ENCODE results near the gene IRF5. TPM values are rescaled to one million over a fixed set of nuclear protein-coding genes. Genes with fewer than 3 reads are reported as not detected.

Gene IRF5
- total and polyA plus RNA-seq, 10 donors: 26.2 to 56.3 (median 42.2) TPM

DNA sequence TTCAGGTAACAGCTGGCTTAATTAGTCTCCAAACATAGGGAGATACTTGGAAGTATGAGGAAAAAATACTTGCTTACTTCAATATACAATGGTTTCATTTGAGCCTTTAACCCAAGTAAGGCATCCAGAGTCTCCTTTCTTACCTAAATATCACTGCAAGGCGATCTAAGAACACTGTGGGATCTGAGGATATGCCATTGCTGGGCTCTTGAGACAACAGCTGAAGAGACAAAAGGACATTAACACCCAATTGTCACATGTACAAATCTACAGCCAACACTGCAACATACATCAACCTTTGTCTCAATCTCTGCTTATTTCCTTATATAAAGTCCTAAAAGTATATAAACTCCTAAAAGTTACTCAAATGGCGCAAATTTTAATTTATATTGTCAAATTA lies 44.4 kb downstream of the IRF5 start:
- no peak for DNase-seq
- Histone ChIP-seq H3K27ac (no peak overlapping the region), H3K9me3 (no peaks in the 10 kb centered on the region), H3K4me1 (no peaks in the 10 kb centered on the region), H3K27me3 (replicated peaks in 1 of 7) (no peaks in the 10 kb centered on the region), H3K4me3 (no peak overlapping the region), H3K36me3 (peaks cover 0 to 100% (median 84%) of the 10 kb centered on the region in 6 donors)
- WGBS, 5 donors: 94 to 99% (median 96%) methylated on average over 2 of the region's 2 CpGs
- intact Hi-C loops (cut with DNase I; ENCODE audit: low total_unique reads): no loop called here
- no peak for TF ChIP-seq CTCF (IDR thresholded peaks at IDR 0.05 in 8 of 11, conservative IDR thresholded peaks at IDR 0.05 in 3 of 11)

DNA sequence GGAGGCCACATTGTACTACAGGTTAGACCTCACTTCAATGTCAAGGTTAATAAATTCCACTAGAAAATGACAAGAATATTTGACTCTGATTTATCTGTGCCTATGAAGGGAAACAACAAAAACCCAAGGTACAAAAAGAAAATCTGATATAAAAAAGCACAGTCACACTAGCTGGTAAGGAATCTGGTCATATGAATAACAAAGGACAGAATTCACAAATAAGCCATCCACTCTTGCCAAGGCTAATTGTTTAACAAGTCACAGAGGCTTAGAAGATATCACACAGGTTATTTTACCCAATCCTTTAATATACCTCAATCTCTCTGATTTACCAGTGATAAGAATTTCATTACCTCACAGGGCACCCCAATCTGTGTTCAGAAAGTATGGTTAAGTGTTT lies 47.9 kb downstream of the IRF5 start:
- Histone ChIP-seq H3K27me3 (replicated peaks in 1 of 7) (no peaks in the 10 kb centered on the region), H3K9me3 (no peaks in the 10 kb centered on the region), H3K4me3 (no peak overlapping the region), H3K36me3 (peaks cover 0 to 100% (median 87%) of the 10 kb centered on the region in 6 donors), H3K4me1 (no peaks in the 10 kb centered on the region), H3K27ac (no peak overlapping the region)
- intact Hi-C loops (cut with DNase I; ENCODE audit: low total_unique reads): no loop called here
- no peak for TF ChIP-seq POLR2A (IDR thresholded peaks at IDR 0.05)
- no peak for TF ChIP-seq POLR2AphosphoS5 (IDR thresholded peaks at IDR 0.05)
- TF ChIP-seq CTCF (IDR thresholded peaks at IDR 0.05 in 8 of 11, conservative IDR thresholded peaks at IDR 0.05 in 3 of 11): no peak
- DNase-seq: no peak

DNA sequence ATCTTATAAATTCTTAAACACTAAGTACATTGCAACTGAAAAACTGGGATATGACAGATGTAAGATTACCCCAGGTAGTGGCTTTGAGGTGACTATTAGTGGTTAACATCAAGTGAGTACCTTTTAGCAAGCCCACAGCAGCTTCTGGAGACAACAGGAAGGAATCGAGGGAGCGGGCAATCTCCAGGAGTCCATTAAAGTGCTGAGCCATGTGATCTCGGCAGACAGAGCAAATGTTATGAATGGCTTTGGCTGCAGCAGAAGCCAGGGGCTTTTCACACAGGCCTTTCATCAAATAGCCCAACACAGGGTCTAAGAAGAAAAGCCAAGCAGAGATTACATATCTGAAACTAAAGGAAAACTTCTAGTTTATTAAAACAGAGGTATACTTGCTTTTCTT lies 48.9 kb downstream of the IRF5 start:
- peaks cover 0 to 100% (median 87%) of the 10 kb centered on the region in 6 donors for H3K36me3 ChIP-seq
- no peak for DNase-seq
- H3K9me3 ChIP-seq: no peaks in the 10 kb centered on the region
- 86 to 98% (median 90%) methylated on average over 3 of the region's 3 CpGs for WGBS, 5 donors
- H3K4me1 ChIP-seq: no peaks in the 10 kb centered on the region
- no peak overlapping the region for H3K27ac ChIP-seq
- intact Hi-C loops (cut with DNase I; ENCODE audit: low total_unique reads): no loop called here
- no peaks in the 10 kb centered on the region for H3K27me3 ChIP-seq (replicated peaks in 1 of 7)
- no peak for TF ChIP-seq POLR2A (IDR thresholded peaks at IDR 0.05)
- TF ChIP-seq CTCF (IDR thresholded peaks at IDR 0.05 in 8 of 11, conservative IDR thresholded peaks at IDR 0.05 in 3 of 11): no peak
- no peak for TF ChIP-seq POLR2AphosphoS5 (IDR thresholded peaks at IDR 0.05)
- H3K4me3 ChIP-seq: no peak overlapping the region

GRCh38 chr7:128988372-128988771 lies 50.6 kb downstream of the IRF5 start:
- Histone ChIP-seq H3K27ac (no peak overlapping the region), H3K4me1 (no peaks in the 10 kb centered on the region), H3K27me3 (replicated peaks in 1 of 7) (no peaks in the 10 kb centered on the region), H3K9me3 (no peaks in the 10 kb centered on the region), H3K4me3 (no peak overlapping the region), H3K36me3 (peaks cover 0 to 100% (median 82%) of the 10 kb centered on the region in 6 donors)
- intact Hi-C loops (cut with DNase I; ENCODE audit: low total_unique reads): no loop called here
- DNase-seq: no peak
- no peak for TF ChIP-seq POLR2A (IDR thresholded peaks at IDR 0.05)
- TF ChIP-seq CTCF (IDR thresholded peaks at IDR 0.05 in 8 of 11, conservative IDR thresholded peaks at IDR 0.05 in 3 of 11): no peak
- no peak for TF ChIP-seq POLR2AphosphoS5 (IDR thresholded peaks at IDR 0.05)

Data from spleen (tissue), 11 donors.